Suprapubic skin (tissue), 4 donors: ENCODE measurements around the gene HESX1. TPM values are rescaled to one million over a fixed set of nuclear protein-coding genes. Genes with fewer than 3 reads are reported as not detected.

Source experiments
- DNase-seq, 2 donors: peaks; one replicate each; pipeline ENCODE4 v3.0.0-alpha.2; 2019; ENCODE audit warnings: low spot score in 2 of 2
- H3K27ac ChIP-seq: fragments of 200-600 bp; sonication (generic); one replicate; pipeline ENCODE4 v1.5.1; 2019
- H3K27me3 ChIP-seq: fragments of 200-600 bp; sonication (generic); one replicate; pipeline ENCODE4 v1.5.1; 2019
- H3K36me3 ChIP-seq: fragments of 200-600 bp; sonication (generic); one replicate; pipeline ENCODE4 v1.5.1; 2019
- H3K4me1 ChIP-seq: fragments of 200-600 bp; sonication (generic); one replicate; pipeline ENCODE4 v1.5.1; 2019
- H3K4me3 ChIP-seq: fragments of 200-600 bp; sonication (generic); one replicate; pipeline ENCODE4 v1.5.1; 2019; ENCODE audit warnings: mild to moderate bottlenecking
- H3K9me3 ChIP-seq: fragments of 200-600 bp; sonication (generic); one replicate; pipeline ENCODE4 v1.5.1; 2019
- EP300 ChIP-seq: sonication (generic); formaldehyde crosslinking; IDR thresholded peaks from one replicate; pipeline ENCODE4 v1.6.1; 2017; ENCODE audit warnings: antibody characterized with exemption
- POLR2A ChIP-seq, 2 donors: fragments of 450-650 bp; IDR thresholded peaks; one replicate each; pipeline ENCODE4 v1.6.1; 2017; ENCODE audit warnings: antibody characterized with exemption in 2 of 2, mild to moderate bottlenecking in 2 of 2, moderate library complexity in 2 of 2
- POLR2AphosphoS5 ChIP-seq, 3 donors: sonication (generic); formaldehyde crosslinking; IDR thresholded peaks; one replicate each; pipeline ENCODE4 v1.6.1; 2017; ENCODE audit warnings: antibody characterized with exemption in 3 of 3
- WGBS: methylation state at CpG from one replicate; pipeline ENCODE4 v1.1.5; 2018; 5-methylcytosine and 5-hydroxymethylcytosine counted together
- total RNA-seq, 4 donors: library from RNA; depleted of rRNA; stranded (reverse); fragments of >200 nt; gene quantifications; one replicate each; pipeline ENCODE4 v1.1.0, GENCODE V29; 2016
- TF ChIP-seq, protein P1 (sequence below), 2 donors: fragments of 200-600 bp in 1 of 2; fragments of 450-650 bp in 1 of 2; sonication (generic) in 1 of 2; IDR thresholded peaks; one replicate each; pipeline ENCODE4 v1.5.1; 2016 to 2019; ENCODE audit warnings: antibody characterized with exemption in 2 of 2, mild to moderate bottlenecking in 1 of 2, moderate library complexity in 1 of 2

The HESX1 gene
- total RNA-seq, 4 donors from 2014 or later = 0.76 to 4.7 (median 0.89) TPM; not detected in 1

GRCh38 chr3:57157545-57157944, 42.2 kb downstream of the HESX1 start:
- H3K4me1 ChIP-seq = peaks cover 30% of the 10 kb centered on the region
- WGBS = 80% methylated on average over 10 of the region's 10 CpGs
- H3K27ac ChIP-seq = no peak overlapping the region
- no peak for DNase-seq
- H3K9me3 ChIP-seq = no peaks in the 10 kb centered on the region
- no peaks in the 10 kb centered on the region for H3K36me3 ChIP-seq
- TF ChIP-seq, protein P1, sequence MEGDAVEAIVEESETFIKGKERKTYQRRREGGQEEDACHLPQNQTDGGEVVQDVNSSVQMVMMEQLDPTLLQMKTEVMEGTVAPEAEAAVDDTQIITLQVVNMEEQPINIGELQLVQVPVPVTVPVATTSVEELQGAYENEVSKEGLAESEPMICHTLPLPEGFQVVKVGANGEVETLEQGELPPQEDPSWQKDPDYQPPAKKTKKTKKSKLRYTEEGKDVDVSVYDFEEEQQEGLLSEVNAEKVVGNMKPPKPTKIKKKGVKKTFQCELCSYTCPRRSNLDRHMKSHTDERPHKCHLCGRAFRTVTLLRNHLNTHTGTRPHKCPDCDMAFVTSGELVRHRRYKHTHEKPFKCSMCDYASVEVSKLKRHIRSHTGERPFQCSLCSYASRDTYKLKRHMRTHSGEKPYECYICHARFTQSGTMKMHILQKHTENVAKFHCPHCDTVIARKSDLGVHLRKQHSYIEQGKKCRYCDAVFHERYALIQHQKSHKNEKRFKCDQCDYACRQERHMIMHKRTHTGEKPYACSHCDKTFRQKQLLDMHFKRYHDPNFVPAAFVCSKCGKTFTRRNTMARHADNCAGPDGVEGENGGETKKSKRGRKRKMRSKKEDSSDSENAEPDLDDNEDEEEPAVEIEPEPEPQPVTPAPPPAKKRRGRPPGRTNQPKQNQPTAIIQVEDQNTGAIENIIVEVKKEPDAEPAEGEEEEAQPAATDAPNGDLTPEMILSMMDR (IDR thresholded peaks at IDR 0.05) = no peak
- TF ChIP-seq EP300 (no peak), POLR2A (IDR thresholded peaks at IDR 0.05) (no peak), POLR2AphosphoS5 (IDR thresholded peaks at IDR 0.05) (no peak)
- H3K4me3 ChIP-seq = no peak overlapping the region
- H3K27me3 ChIP-seq = no peaks in the 10 kb centered on the region

DNA sequence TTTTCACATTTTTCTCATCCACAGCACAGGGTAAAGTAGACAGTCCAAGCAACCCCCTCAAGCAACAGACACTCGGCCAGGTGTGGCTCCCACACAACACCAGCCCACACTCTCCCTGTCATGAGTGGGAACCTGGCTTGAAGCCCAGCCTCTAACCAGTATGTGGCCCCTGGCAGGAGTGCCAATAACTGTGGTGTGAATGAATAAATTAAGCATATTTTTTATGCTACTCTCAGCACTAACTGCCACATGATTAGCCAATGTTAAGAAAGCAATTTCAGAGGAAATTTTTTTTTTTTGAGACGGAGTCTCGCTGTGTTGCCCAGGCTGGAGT, 44.5 kb downstream of the HESX1 start:
- Histone ChIP-seq H3K4me1 (peaks cover 25% of the 10 kb centered on the region), H3K27me3 (no peaks in the 10 kb centered on the region), H3K9me3 (no peaks in the 10 kb centered on the region), H3K36me3 (no peaks in the 10 kb centered on the region), H3K4me3 (no peak overlapping the region), H3K27ac (no peak overlapping the region)
- TF ChIP-seq EP300 = no peak
- TF ChIP-seq POLR2A (IDR thresholded peaks at IDR 0.05) = no peak
- no peak for TF ChIP-seq POLR2AphosphoS5 (IDR thresholded peaks at IDR 0.05)
- TF ChIP-seq, protein P1 (IDR thresholded peaks at IDR 0.05) = no peak
- WGBS = 80% methylated on average over 3 of the region's 3 CpGs
- no peak for DNase-seq

GRCh38 chr3:57154470-57155309, 45.1 kb downstream of the HESX1 start:
- DNase-seq = no peak
- no peaks in the 10 kb centered on the region for H3K36me3 ChIP-seq
- peaks cover 23% of the 10 kb centered on the region for H3K4me1 ChIP-seq
- WGBS = 57% methylated on average over 15 of the region's 15 CpGs
- no peak overlapping the region for H3K27ac ChIP-seq
- H3K4me3 ChIP-seq = no peak overlapping the region
- no peaks in the 10 kb centered on the region for H3K27me3 ChIP-seq
- no peaks in the 10 kb centered on the region for H3K9me3 ChIP-seq
- TF ChIP-seq, protein P1 (IDR thresholded peaks at IDR 0.05) = no peak
- TF ChIP-seq POLR2A (IDR thresholded peaks at IDR 0.05) = no peak
- TF ChIP-seq POLR2AphosphoS5 (IDR thresholded peaks at IDR 0.05) = no peak
- TF ChIP-seq EP300 = no peak

GRCh38 chr3:57152151-57153143, 47.3 kb downstream of the HESX1 start:
- no peak for DNase-seq
- TF ChIP-seq, protein P1 (IDR thresholded peaks at IDR 0.05) = no peak
- TF ChIP-seq POLR2AphosphoS5 (IDR thresholded peaks at IDR 0.05) (no peak), POLR2A (IDR thresholded peaks at IDR 0.05) (no peak)
- peaks cover 16% of the 10 kb centered on the region for H3K4me1 ChIP-seq
- no peaks in the 10 kb centered on the region for H3K27me3 ChIP-seq
- H3K9me3 ChIP-seq = no peaks in the 10 kb centered on the region
- H3K36me3 ChIP-seq = no peaks in the 10 kb centered on the region
- no peak overlapping the region for H3K4me3 ChIP-seq
- no peak overlapping the region for H3K27ac ChIP-seq
- 88% methylated on average over 19 of the region's 19 CpGs for WGBS

DNA sequence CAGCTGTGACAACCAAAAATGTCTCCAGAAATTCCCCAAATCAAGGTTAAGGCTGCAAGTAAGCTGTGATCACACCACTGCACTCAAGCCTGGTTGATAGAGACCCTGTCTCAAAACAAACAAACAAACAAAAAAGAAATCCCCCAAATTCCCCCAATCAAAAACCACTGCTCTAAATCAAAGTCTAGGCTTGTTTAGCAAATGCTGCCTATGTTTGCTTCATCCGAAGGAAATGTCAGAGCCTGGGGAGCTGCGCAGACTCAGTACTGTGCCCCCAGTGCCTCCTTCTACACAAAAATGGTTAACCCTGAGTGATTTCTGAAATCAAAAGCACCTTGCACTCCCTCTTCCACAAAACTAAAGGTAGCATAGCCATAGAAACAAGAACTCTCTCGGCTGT, 48.0 kb downstream of the HESX1 start:
- no peaks in the 10 kb centered on the region for H3K9me3 ChIP-seq
- no peak for TF ChIP-seq POLR2A (IDR thresholded peaks at IDR 0.05)
- TF ChIP-seq, protein P1 (IDR thresholded peaks at IDR 0.05) = no peak
- WGBS = 93% methylated on average over 3 of the region's 3 CpGs
- H3K27me3 ChIP-seq = no peaks in the 10 kb centered on the region
- DNase-seq = no peak
- peaks cover 16% of the 10 kb centered on the region for H3K4me1 ChIP-seq
- H3K27ac ChIP-seq = no peak overlapping the region
- H3K4me3 ChIP-seq = no peak overlapping the region
- no peaks in the 10 kb centered on the region for H3K36me3 ChIP-seq
